ENCODE results near the gene MAPK6.
"Not testable (repeated sequence)": the region's sequence is repeated elsewhere in the genome, so short reads cannot be mapped to it uniquely, and the experiment has no call there.

The MAPK6 gene

GRCh38 chr15:52090193-52090592, 71.2 kb downstream of the MAPK6 start:
- in situ Hi-C loops (cut with MboI; ENCODE audit: low sequenced_read_pairs, unreplicated experiment), result no loop called here
- no peak for DNase-seq (ENCODE audit: low spot score)
- no peak for TF ChIP-seq CTCF (IDR thresholded peaks at IDR 0.05; ENCODE audit: borderline replicate concordance, control extremely low read depth, extremely low read depth, insufficient read depth, missing control alignments)

- DNase-seq (ENCODE audit: low spot score), result no peak
- in situ Hi-C loops (cut with MboI; ENCODE audit: low sequenced_read_pairs, unreplicated experiment), result no loop called here
- no peak for TF ChIP-seq CTCF (IDR thresholded peaks at IDR 0.05; ENCODE audit: borderline replicate concordance, control extremely low read depth, extremely low read depth, insufficient read depth, missing control alignments)
These were observed 74.1 kb downstream of the MAPK6 start for GRCh38 chr15:52093167-52093538.

- in situ Hi-C loops (cut with MboI; ENCODE audit: low sequenced_read_pairs, unreplicated experiment), result no loop called here
- DNase-seq (ENCODE audit: low spot score), result no peak
- TF ChIP-seq CTCF (IDR thresholded peaks at IDR 0.05; ENCODE audit: borderline replicate concordance, control extremely low read depth, extremely low read depth, insufficient read depth, missing control alignments), result no peak
These were observed 74.8 kb downstream of the MAPK6 start for GRCh38 chr15:52093539-52094510.

GRCh38 chr15:52094811-52095584, 76.0 kb downstream of the MAPK6 start:
- no peak for DNase-seq (ENCODE audit: low spot score)
- TF ChIP-seq CTCF (IDR thresholded peaks at IDR 0.05; ENCODE audit: borderline replicate concordance, control extremely low read depth, extremely low read depth, insufficient read depth, missing control alignments), result no peak
- in situ Hi-C loops (cut with MboI; ENCODE audit: low sequenced_read_pairs, unreplicated experiment), result no loop called here

GRCh38 chr15:52095597-52096262, 76.7 kb downstream of the MAPK6 start:
- in situ Hi-C loops (cut with MboI; ENCODE audit: low sequenced_read_pairs, unreplicated experiment), result no loop called here
- TF ChIP-seq CTCF (IDR thresholded peaks at IDR 0.05; ENCODE audit: borderline replicate concordance, control extremely low read depth, extremely low read depth, insufficient read depth, missing control alignments), result no peak
- DNase-seq (ENCODE audit: low spot score), result no peak

- in situ Hi-C loops (cut with MboI; ENCODE audit: low sequenced_read_pairs, unreplicated experiment); DNase-seq (ENCODE audit: low spot score): not testable (repeated sequence)
These were observed 77.5 kb downstream of the MAPK6 start for GRCh38 chr15:52096536-52096935.
